LNCaP clone FGC (cell line): ENCODE results near the gene SUPV3L1.

Source experiments
- DNase-seq: peaks from one replicate; pipeline ENCODE4 v3.0.0-alpha.2; 2011; ENCODE audit warnings: low read depth
- H3K4me3 ChIP-seq: 2 replicates; pipeline ENCODE4 v1.5.1; 2011; ENCODE audit warnings: mild to moderate bottlenecking, low read depth, low read length, control low read depth
- CTCF ChIP-seq: IDR thresholded peaks from 2 replicates; pipeline ENCODE4 v1.5.1; 2012; ENCODE audit warnings: mild to moderate bottlenecking; ENCODE audit not compliant: control insufficient read depth, insufficient read depth; ENCODE audit errors: extremely low read depth

SUPV3L1 gene

GRCh38 chr10:69237528-69238159 lies 57.6 kb downstream of the SUPV3L1 start:
- H3K4me3 ChIP-seq, result no peak overlapping the region
- peak; percentile 95 for TF ChIP-seq CTCF
- no peak for DNase-seq

GRCh38 chr10:69239136-69239535 lies 59.1 kb downstream of the SUPV3L1 start:
- TF ChIP-seq CTCF, result no peak
- H3K4me3 ChIP-seq, result no peak overlapping the region
- DNase-seq, result no peak

GRCh38 chr10:69239816-69240434 lies 59.9 kb downstream of the SUPV3L1 start:
- no peak overlapping the region for H3K4me3 ChIP-seq
- DNase-seq, result no peak
- no peak for TF ChIP-seq CTCF

GRCh38 chr10:69240455-69240854 lies 60.4 kb downstream of the SUPV3L1 start:
- TF ChIP-seq CTCF, result no peak
- DNase-seq, result no peak
- H3K4me3 ChIP-seq, result no peak overlapping the region

- no peak for DNase-seq
- no peak for TF ChIP-seq CTCF
- no peak overlapping the region for H3K4me3 ChIP-seq
Observed at GRCh38 chr10:69241575-69241974, 61.5 kb downstream of the SUPV3L1 start.

GRCh38 chr10:69242040-69242851 lies 62.2 kb downstream of the SUPV3L1 start:
- no peak overlapping the region for H3K4me3 ChIP-seq
- no peak for TF ChIP-seq CTCF
- DNase-seq, result no peak
